ENCODE results near the gene TGFB1I1. TPM values are rescaled to one million over a fixed set of nuclear protein-coding genes. Genes with fewer than 3 reads are reported as not detected.

TGFB1I1 gene
- total RNA-seq, 1 experiment from 2014 or later: 4.3 TPM

DNA sequence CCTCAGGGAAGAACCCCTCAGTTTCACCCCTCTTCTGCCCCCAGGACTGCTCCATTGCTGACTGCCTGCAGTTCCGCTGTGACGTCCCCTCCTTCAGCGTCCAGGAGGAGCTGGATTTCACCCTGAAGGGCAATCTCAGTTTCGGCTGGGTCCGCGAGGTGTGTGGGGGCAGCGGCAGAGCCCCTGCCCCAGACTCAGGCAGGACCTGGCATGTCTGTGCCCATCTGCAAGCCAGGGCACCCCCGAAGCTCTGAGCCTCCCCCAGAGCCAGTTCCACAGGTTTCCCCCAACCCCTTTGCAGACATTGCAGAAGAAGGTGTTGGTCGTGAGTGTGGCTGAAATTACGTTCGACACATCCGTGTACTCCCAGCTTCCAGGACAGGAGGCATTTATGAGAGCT lies 48.2 kb upstream of the TGFB1I1 start (continued):
- TF ChIP-seq ERG (CRISPR knock-in tag; IDR thresholded peaks at IDR 0.05) (no peak), ZNF671 (CRISPR knock-in tag; IDR thresholded peaks at IDR 0.05) (no peak), MXD4 (CRISPR knock-in tag; IDR thresholded peaks at IDR 0.05; ENCODE audit: borderline replicate concordance) (no peak), GRHL2 (CRISPR knock-in tag; IDR thresholded peaks at IDR 0.05; ENCODE audit: insufficient replicate concordance, severe bottlenecking) (no peak), ZNF512 (CRISPR knock-in tag; IDR thresholded peaks at IDR 0.05; ENCODE audit: borderline replicate concordance) (no peak), E2F1 (CRISPR knock-in tag; IDR thresholded peaks at IDR 0.05) (no peak), IRF1 (CRISPR knock-in tag; IDR thresholded peaks at IDR 0.05) (no peak)
- TF ChIP-seq, protein P1, sequence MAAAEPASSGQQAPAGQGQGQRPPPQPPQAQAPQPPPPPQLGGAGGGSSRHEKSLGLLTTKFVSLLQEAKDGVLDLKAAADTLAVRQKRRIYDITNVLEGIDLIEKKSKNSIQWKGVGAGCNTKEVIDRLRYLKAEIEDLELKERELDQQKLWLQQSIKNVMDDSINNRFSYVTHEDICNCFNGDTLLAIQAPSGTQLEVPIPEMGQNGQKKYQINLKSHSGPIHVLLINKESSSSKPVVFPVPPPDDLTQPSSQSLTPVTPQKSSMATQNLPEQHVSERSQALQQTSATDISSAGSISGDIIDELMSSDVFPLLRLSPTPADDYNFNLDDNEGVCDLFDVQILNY (CRISPR knock-in tag; IDR thresholded peaks at IDR 0.05): no peak
- TF ChIP-seq, protein P2, sequence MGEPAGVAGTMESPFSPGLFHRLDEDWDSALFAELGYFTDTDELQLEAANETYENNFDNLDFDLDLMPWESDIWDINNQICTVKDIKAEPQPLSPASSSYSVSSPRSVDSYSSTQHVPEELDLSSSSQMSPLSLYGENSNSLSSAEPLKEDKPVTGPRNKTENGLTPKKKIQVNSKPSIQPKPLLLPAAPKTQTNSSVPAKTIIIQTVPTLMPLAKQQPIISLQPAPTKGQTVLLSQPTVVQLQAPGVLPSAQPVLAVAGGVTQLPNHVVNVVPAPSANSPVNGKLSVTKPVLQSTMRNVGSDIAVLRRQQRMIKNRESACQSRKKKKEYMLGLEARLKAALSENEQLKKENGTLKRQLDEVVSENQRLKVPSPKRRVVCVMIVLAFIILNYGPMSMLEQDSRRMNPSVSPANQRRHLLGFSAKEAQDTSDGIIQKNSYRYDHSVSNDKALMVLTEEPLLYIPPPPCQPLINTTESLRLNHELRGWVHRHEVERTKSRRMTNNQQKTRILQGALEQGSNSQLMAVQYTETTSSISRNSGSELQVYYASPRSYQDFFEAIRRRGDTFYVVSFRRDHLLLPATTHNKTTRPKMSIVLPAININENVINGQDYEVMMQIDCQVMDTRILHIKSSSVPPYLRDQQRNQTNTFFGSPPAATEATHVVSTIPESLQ (CRISPR knock-in tag; IDR thresholded peaks at IDR 0.05): no peak
- TF ChIP-seq, protein P3, sequence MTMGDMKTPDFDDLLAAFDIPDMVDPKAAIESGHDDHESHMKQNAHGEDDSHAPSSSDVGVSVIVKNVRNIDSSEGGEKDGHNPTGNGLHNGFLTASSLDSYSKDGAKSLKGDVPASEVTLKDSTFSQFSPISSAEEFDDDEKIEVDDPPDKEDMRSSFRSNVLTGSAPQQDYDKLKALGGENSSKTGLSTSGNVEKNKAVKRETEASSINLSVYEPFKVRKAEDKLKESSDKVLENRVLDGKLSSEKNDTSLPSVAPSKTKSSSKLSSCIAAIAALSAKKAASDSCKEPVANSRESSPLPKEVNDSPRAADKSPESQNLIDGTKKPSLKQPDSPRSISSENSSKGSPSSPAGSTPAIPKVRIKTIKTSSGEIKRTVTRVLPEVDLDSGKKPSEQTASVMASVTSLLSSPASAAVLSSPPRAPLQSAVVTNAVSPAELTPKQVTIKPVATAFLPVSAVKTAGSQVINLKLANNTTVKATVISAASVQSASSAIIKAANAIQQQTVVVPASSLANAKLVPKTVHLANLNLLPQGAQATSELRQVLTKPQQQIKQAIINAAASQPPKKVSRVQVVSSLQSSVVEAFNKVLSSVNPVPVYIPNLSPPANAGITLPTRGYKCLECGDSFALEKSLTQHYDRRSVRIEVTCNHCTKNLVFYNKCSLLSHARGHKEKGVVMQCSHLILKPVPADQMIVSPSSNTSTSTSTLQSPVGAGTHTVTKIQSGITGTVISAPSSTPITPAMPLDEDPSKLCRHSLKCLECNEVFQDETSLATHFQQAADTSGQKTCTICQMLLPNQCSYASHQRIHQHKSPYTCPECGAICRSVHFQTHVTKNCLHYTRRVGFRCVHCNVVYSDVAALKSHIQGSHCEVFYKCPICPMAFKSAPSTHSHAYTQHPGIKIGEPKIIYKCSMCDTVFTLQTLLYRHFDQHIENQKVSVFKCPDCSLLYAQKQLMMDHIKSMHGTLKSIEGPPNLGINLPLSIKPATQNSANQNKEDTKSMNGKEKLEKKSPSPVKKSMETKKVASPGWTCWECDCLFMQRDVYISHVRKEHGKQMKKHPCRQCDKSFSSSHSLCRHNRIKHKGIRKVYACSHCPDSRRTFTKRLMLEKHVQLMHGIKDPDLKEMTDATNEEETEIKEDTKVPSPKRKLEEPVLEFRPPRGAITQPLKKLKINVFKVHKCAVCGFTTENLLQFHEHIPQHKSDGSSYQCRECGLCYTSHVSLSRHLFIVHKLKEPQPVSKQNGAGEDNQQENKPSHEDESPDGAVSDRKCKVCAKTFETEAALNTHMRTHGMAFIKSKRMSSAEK (CRISPR knock-in tag; IDR thresholded peaks at IDR 0.05; ENCODE audit: borderline replicate concordance): no peak

DNA sequence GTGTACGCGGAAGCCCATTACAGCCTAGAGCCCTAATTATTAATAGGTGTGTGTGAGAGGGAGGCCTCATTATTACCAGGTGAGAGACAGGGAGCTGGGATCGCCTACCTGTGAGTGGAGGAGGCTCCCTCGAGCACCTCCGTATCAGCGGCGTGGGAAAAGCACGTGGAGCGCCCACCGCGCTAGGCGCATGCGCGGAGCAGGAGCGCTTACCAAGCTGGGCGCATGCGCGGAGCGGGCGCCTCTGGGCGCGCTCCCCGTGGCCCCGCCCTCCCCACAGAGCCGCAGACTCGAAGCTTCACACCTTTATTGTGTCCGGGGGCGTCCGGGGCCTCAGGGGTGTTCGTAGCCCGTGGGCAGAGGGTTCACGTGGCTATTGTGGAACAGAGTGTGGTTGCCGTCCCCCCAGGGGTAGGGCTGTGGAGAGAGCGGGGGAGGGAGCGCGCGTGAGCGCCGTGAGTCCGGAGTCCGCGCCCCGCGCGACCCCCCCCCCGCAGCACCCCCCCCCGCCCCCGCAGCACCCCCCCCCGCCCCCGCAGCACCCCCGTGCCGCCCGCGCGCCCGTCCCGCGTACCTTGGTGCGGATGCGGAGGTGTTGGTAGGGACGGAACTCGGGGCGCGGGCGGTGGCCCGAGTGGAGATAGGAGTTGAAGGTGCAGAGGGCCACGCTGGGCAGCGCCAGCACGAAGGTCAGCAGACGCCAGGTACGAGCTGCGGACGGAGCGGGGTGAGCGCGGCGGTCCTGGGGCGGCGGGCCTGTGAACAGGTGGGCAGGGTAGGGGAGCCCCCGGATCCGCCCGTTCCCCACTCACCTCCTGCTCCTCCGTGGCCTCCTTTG lies 44.3 kb upstream of the TGFB1I1 start:
- H3K4me3 Mint-ChIP-seq: peak overlapping the region; percentile 47
- ChIA-PET POLR2A (interaction anchor here (0.6 to 0.9 kb wide), 3 partner anchors 15 to 272 kb away, joined by 3 read pairs; partner anchors contain the start of gene ZNF843), CTCF (interaction anchor here (0.7 to 2.0 kb wide), 3 partner anchors 28 to 225 kb away, joined by 3 to 7 read pairs (median 6); partner anchors contain the start of gene PYCARD)
- no peak overlapping the region for H3K27ac Mint-ChIP-seq
- ATAC-seq (peak; percentile 32), DNase-seq (ENCODE audit: low spot score) (peak; percentile 37)
- H3K9me3 Mint-ChIP-seq: no peaks in the 10 kb centered on the region
- 0 out of 2 replicates have a peak, but pooled peaks cover 2% of the 10 kb centered on the region for H3K4me1 Mint-ChIP-seq
- peaks cover 54% of the 10 kb centered on the region for H3K27me3 Mint-ChIP-seq (ENCODE audit: low read depth)
- H3K36me3 Mint-ChIP-seq: no peaks in the 10 kb centered on the region; the same call in 1 of the 2 replicates
- TF ChIP-seq PRDM15 (CRISPR knock-in tag; IDR thresholded peaks at IDR 0.05) (peak; percentile 39; the same call in 1 of the 2 replicates), IRF2 (CRISPR knock-in tag; IDR thresholded peaks at IDR 0.05; ENCODE audit: borderline replicate concordance, low read depth) (no peak), NR1H2 (CRISPR knock-in tag; IDR thresholded peaks at IDR 0.05) (0 out of 2 replicates have a peak, but pooled peaks have one; percentile 38)
- TF ChIP-seq, protein P4, sequence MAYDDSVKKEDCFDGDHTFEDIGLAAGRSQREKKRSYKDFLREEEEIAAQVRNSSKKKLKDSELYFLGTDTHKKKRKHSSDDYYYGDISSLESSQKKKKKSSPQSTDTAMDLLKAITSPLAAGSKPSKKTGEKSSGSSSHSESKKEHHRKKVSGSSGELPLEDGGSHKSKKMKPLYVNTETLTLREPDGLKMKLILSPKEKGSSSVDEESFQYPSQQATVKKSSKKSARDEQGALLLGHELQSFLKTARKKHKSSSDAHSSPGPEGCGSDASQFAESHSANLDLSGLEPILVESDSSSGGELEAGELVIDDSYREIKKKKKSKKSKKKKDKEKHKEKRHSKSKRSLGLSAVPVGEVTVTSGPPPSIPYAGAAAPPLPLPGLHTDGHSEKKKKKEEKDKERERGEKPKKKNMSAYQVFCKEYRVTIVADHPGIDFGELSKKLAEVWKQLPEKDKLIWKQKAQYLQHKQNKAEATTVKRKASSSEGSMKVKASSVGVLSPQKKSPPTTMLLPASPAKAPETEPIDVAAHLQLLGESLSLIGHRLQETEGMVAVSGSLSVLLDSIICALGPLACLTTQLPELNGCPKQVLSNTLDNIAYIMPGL (CRISPR knock-in tag; IDR thresholded peaks at IDR 0.05): no peak

All from WTC11 (cell line).